ENCODE data around the gene TMEM144. TPM values are rescaled to one million over a fixed set of nuclear protein-coding genes. Genes with fewer than 3 reads are reported as not detected.

Gene TMEM144
- total RNA-seq, 2 donors from 2014 or later = 0.32 to 0.69 TPM

- peaks cover 24% of the 10 kb centered on the region for H3K27me3 Mint-ChIP-seq
- ATAC-seq (replicated peaks) = no peak
- H3K27ac Mint-ChIP-seq = no peak overlapping the region
- no peaks in the 10 kb centered on the region for H3K9me3 Mint-ChIP-seq
- no peaks in the 10 kb centered on the region for H3K4me1 Mint-ChIP-seq
- no peak overlapping the region for H3K4me3 Mint-ChIP-seq
- no peaks in the 10 kb centered on the region for H3K36me3 Mint-ChIP-seq (ENCODE audit: low read depth)
Observed at GRCh38 chr4:158176776-158177175, 33.5 kb upstream of the TMEM144 start.

- no peak overlapping the region for H3K4me3 Mint-ChIP-seq
- no peaks in the 10 kb centered on the region for H3K36me3 Mint-ChIP-seq (ENCODE audit: low read depth)
- H3K27ac Mint-ChIP-seq = no peak overlapping the region
- no peaks in the 10 kb centered on the region for H3K9me3 Mint-ChIP-seq
- ATAC-seq (replicated peaks) = no peak
- no peaks in the 10 kb centered on the region for H3K4me1 Mint-ChIP-seq
- H3K27me3 Mint-ChIP-seq = peaks cover 19% of the 10 kb centered on the region
Observed at GRCh38 chr4:158179465-158179864, 30.8 kb upstream of the TMEM144 start.

GRCh38 chr4:158181906-158182305 lies 28.4 kb upstream of the TMEM144 start:
- no peaks in the 10 kb centered on the region for H3K4me1 Mint-ChIP-seq
- H3K27me3 Mint-ChIP-seq = peaks cover 15% of the 10 kb centered on the region
- no peak overlapping the region for H3K4me3 Mint-ChIP-seq
- ATAC-seq (replicated peaks) = no peak
- H3K27ac Mint-ChIP-seq = no peak overlapping the region
- H3K36me3 Mint-ChIP-seq (ENCODE audit: low read depth) = no peaks in the 10 kb centered on the region
- H3K9me3 Mint-ChIP-seq = no peaks in the 10 kb centered on the region

- H3K9me3 Mint-ChIP-seq = no peaks in the 10 kb centered on the region
- peaks cover 15% of the 10 kb centered on the region for H3K27me3 Mint-ChIP-seq
- no peaks in the 10 kb centered on the region for H3K4me1 Mint-ChIP-seq
- H3K36me3 Mint-ChIP-seq (ENCODE audit: low read depth) = no peaks in the 10 kb centered on the region
- no peak for ATAC-seq (replicated peaks)
- H3K27ac Mint-ChIP-seq = no peak overlapping the region
- no peak overlapping the region for H3K4me3 Mint-ChIP-seq
Observed at GRCh38 chr4:158182736-158183135, 27.6 kb upstream of the TMEM144 start.

- Mint-ChIP-seq H3K4me3 (no peak overlapping the region), H3K27ac (no peak overlapping the region), H3K9me3 (no peaks in the 10 kb centered on the region), H3K36me3 (ENCODE audit: low read depth) (no peaks in the 10 kb centered on the region), H3K4me1 (no peaks in the 10 kb centered on the region), H3K27me3 (no peaks in the 10 kb centered on the region)
- ATAC-seq (replicated peaks) = no peak
Observed at GRCh38 chr4:158186815-158187214, 23.5 kb upstream of the TMEM144 start.

GRCh38 chr4:158189422-158189821 lies 20.9 kb upstream of the TMEM144 start:
- no peak overlapping the region for H3K4me3 Mint-ChIP-seq
- no peaks in the 10 kb centered on the region for H3K27me3 Mint-ChIP-seq
- ATAC-seq (replicated peaks) = no peak
- H3K27ac Mint-ChIP-seq = no peak overlapping the region
- no peaks in the 10 kb centered on the region for H3K4me1 Mint-ChIP-seq
- no peaks in the 10 kb centered on the region for H3K9me3 Mint-ChIP-seq
- no peaks in the 10 kb centered on the region for H3K36me3 Mint-ChIP-seq (ENCODE audit: low read depth)

GRCh38 chr4:158190718-158191117 lies 19.6 kb upstream of the TMEM144 start:
- ATAC-seq (replicated peaks) = no peak
- no peak overlapping the region for H3K4me3 Mint-ChIP-seq
- no peaks in the 10 kb centered on the region for H3K36me3 Mint-ChIP-seq (ENCODE audit: low read depth)
- no peak overlapping the region for H3K27ac Mint-ChIP-seq
- H3K9me3 Mint-ChIP-seq = no peaks in the 10 kb centered on the region
- H3K4me1 Mint-ChIP-seq = no peaks in the 10 kb centered on the region
- H3K27me3 Mint-ChIP-seq = no peaks in the 10 kb centered on the region

- Mint-ChIP-seq H3K4me1 (no peaks in the 10 kb centered on the region), H3K4me3 (no peak overlapping the region), H3K36me3 (ENCODE audit: low read depth) (no peaks in the 10 kb centered on the region), H3K27me3 (peaks cover 4% of the 10 kb centered on the region), H3K9me3 (no peaks in the 10 kb centered on the region), H3K27ac (no peak overlapping the region)
- no peak for ATAC-seq (replicated peaks)
Observed at GRCh38 chr4:158192439-158193158, 17.7 kb upstream of the TMEM144 start.

- no peaks in the 10 kb centered on the region for H3K4me1 Mint-ChIP-seq
- no peak for ATAC-seq (replicated peaks)
- no peak overlapping the region for H3K4me3 Mint-ChIP-seq
- H3K9me3 Mint-ChIP-seq = no peaks in the 10 kb centered on the region
- no peak overlapping the region for H3K27ac Mint-ChIP-seq
- H3K36me3 Mint-ChIP-seq (ENCODE audit: low read depth) = no peaks in the 10 kb centered on the region
- peaks cover 4% of the 10 kb centered on the region for H3K27me3 Mint-ChIP-seq
Observed at GRCh38 chr4:158193171-158193749, 17.0 kb upstream of the TMEM144 start.

- no peaks in the 10 kb centered on the region for H3K4me1 Mint-ChIP-seq
- no peaks in the 10 kb centered on the region for H3K9me3 Mint-ChIP-seq
- H3K27me3 Mint-ChIP-seq = peaks cover 4% of the 10 kb centered on the region
- H3K27ac Mint-ChIP-seq = no peak overlapping the region
- H3K36me3 Mint-ChIP-seq (ENCODE audit: low read depth) = no peaks in the 10 kb centered on the region
- H3K4me3 Mint-ChIP-seq = no peak overlapping the region
- no peak for ATAC-seq (replicated peaks)
Observed at GRCh38 chr4:158195297-158195696, 15.0 kb upstream of the TMEM144 start.

- no peak overlapping the region for H3K4me3 Mint-ChIP-seq
- no peak overlapping the region for H3K27ac Mint-ChIP-seq
- H3K36me3 Mint-ChIP-seq (ENCODE audit: low read depth) = no peaks in the 10 kb centered on the region
- H3K4me1 Mint-ChIP-seq = no peaks in the 10 kb centered on the region
- H3K9me3 Mint-ChIP-seq = no peaks in the 10 kb centered on the region
- H3K27me3 Mint-ChIP-seq = peaks cover 7% of the 10 kb centered on the region
- ATAC-seq (replicated peaks) = no peak
Observed at GRCh38 chr4:158197194-158197776, 13.0 kb upstream of the TMEM144 start.

GRCh38 chr4:158200214-158200613 lies 10.1 kb upstream of the TMEM144 start:
- H3K27me3 Mint-ChIP-seq = peaks cover 7% of the 10 kb centered on the region

GRCh38 chr4:158201322-158201721 lies 9.0 kb upstream of the TMEM144 start:
- Mint-ChIP-seq H3K27me3 (peaks cover 12% of the 10 kb centered on the region), H3K27ac (no peak overlapping the region), H3K9me3 (no peaks in the 10 kb centered on the region), H3K4me3 (no peak overlapping the region), H3K36me3 (ENCODE audit: low read depth) (no peaks in the 10 kb centered on the region), H3K4me1 (no peaks in the 10 kb centered on the region)
- no peak for ATAC-seq (replicated peaks)

More at GRCh38 chr4:158200214-158200613, 10.1 kb upstream of the TMEM144 start:
- no peaks in the 10 kb centered on the region for H3K36me3 Mint-ChIP-seq (ENCODE audit: low read depth)
- no peak overlapping the region for H3K27ac Mint-ChIP-seq
- no peaks in the 10 kb centered on the region for H3K9me3 Mint-ChIP-seq
- no peak for ATAC-seq (replicated peaks)
- H3K4me1 Mint-ChIP-seq = no peaks in the 10 kb centered on the region
- no peak overlapping the region for H3K4me3 Mint-ChIP-seq

GRCh38 chr4:158201876-158202275 lies 8.4 kb upstream of the TMEM144 start:
- no peak for ATAC-seq (replicated peaks)
- H3K27ac Mint-ChIP-seq = no peak overlapping the region
- H3K36me3 Mint-ChIP-seq (ENCODE audit: low read depth) = no peaks in the 10 kb centered on the region
- peaks cover 11% of the 10 kb centered on the region for H3K27me3 Mint-ChIP-seq
- H3K9me3 Mint-ChIP-seq = no peaks in the 10 kb centered on the region
- no peak overlapping the region for H3K4me3 Mint-ChIP-seq
- no peaks in the 10 kb centered on the region for H3K4me1 Mint-ChIP-seq

- H3K27me3 Mint-ChIP-seq = peaks cover 8% of the 10 kb centered on the region
Observed at GRCh38 chr4:158202481-158202880, 7.8 kb upstream of the TMEM144 start.

More at GRCh38 chr4:158202481-158202880, 7.8 kb upstream of the TMEM144 start:
- no peak overlapping the region for H3K27ac Mint-ChIP-seq
- H3K4me1 Mint-ChIP-seq = no peaks in the 10 kb centered on the region
- H3K4me3 Mint-ChIP-seq = no peak overlapping the region
- no peaks in the 10 kb centered on the region for H3K9me3 Mint-ChIP-seq
- ATAC-seq (replicated peaks) = no peak
- no peaks in the 10 kb centered on the region for H3K36me3 Mint-ChIP-seq (ENCODE audit: low read depth)
